Measurements from ENCODE around the gene CAMK1G. TPM values are rescaled to one million over a fixed set of nuclear protein-coding genes. Genes with fewer than 3 reads are reported as not detected.

The CAMK1G gene
- total and polyA plus RNA-seq, 10 of the 15 experiments (the other 5 are each of a cell fraction or from before 2014, with no cell fraction given), result 0.18 to 0.20 TPM; not detected in 8

GRCh38 chr1:209542585-209542984 is 40.9 kb upstream of the CAMK1G start (continued):
- no peak for TF ChIP-seq BMI1 (IDR thresholded peaks at IDR 0.05; ENCODE audit: borderline replicate concordance)
- TF ChIP-seq SMARCA5 (IDR thresholded peaks at IDR 0.05), result no peak
- no peak for TF ChIP-seq SMAD5 (IDR thresholded peaks at IDR 0.05; ENCODE audit: low read depth)
- TF ChIP-seq CHD4 (IDR thresholded peaks at IDR 0.05), result no peak
- TF ChIP-seq RCOR1 (conservative IDR thresholded peaks at IDR 0.05; ENCODE audit: low read depth, low read length), result no peak
- TF ChIP-seq SP1 (IDR thresholded peaks at IDR 0.05; ENCODE audit: low read depth, low read length), result no peak
- TF ChIP-seq RFX5 (IDR thresholded peaks at IDR 0.05; ENCODE audit: low read depth, low read length), result no peak
- no peak for TF ChIP-seq FOXK2 (IDR thresholded peaks at IDR 0.05)
- no peak for TF ChIP-seq NBN (IDR thresholded peaks at IDR 0.05)
- TF ChIP-seq MYB (IDR thresholded peaks at IDR 0.05; ENCODE audit: borderline replicate concordance, low read depth, low read length), result no peak
- TF ChIP-seq YBX1 (IDR thresholded peaks at IDR 0.05), result no peak
- no peak for TF ChIP-seq ATF3 (IDR thresholded peaks at IDR 0.05; ENCODE audit: borderline replicate concordance, extremely low read depth, low read depth, low read length)
- TF ChIP-seq SMC3 (IDR thresholded peaks at IDR 0.05; ENCODE audit: borderline replicate concordance, low read length), result no peak
- TF ChIP-seq CEBPB (IDR thresholded peaks at IDR 0.05; ENCODE audit: borderline replicate concordance in 1 of 2, low read depth in 2 of 2, low read length in 2 of 2), result no peak

GRCh38 chr1:209544098-209544497 is 39.4 kb upstream of the CAMK1G start:
- Histone ChIP-seq H3K9ac (ENCODE audit: control insufficient read depth, insufficient read depth, low read length) (no peak overlapping the region), H4K20me1 (ENCODE audit: control insufficient read depth, insufficient read depth) (no peaks in the 10 kb centered on the region; the same call in 1 of the 2 replicates), H3K36me3 (ENCODE audit: control insufficient read depth in 2 of 2, insufficient read depth in 2 of 2, low read length in 1 of 2) (no peaks in the 10 kb centered on the region), H3K4me3 (no peak overlapping the region), H3K4me2 (ENCODE audit: control insufficient read depth, insufficient read depth) (no peak overlapping the region), H3K4me1 (ENCODE audit: control insufficient read depth, insufficient read depth, low read length) (no peaks in the 10 kb centered on the region), H2AFZ (ENCODE audit: control insufficient read depth, low read depth, low read length) (no peak overlapping the region), H3K9me3 (replicated peaks; ENCODE audit: control insufficient read depth, insufficient read depth, low read length) (no peaks in the 10 kb centered on the region), H3K27me3 (replicated peaks in 1 of 2; ENCODE audit: control insufficient read depth in 2 of 2, insufficient read depth in 2 of 2, low read length in 1 of 2) (no peaks in the 10 kb centered on the region), H3K79me2 (ENCODE audit: control insufficient read depth, insufficient read depth, low read length) (no peaks in the 10 kb centered on the region), H3K27ac (ENCODE audit: control insufficient read depth, insufficient read depth) (no peak overlapping the region)
- DNase-seq (ENCODE audit: low read depth, low spot score) (no peak), ATAC-seq (no peak), FAIRE-seq (no peak)
- POLR2A ChIA-PET, result no interaction called here
- 0% methylated on average over 2 of the region's 2 CpGs for WGBS (ENCODE audit: insufficient coverage, insufficient replicate concordance, low lambda C conversion rate, missing lambda C conversion rate)
- BruUV-seq (replicated peaks), result no TSS peak
- SMC1A ChIA-PET (ENCODE audit: uncharacterized antibody, unreplicated experiment), result no interaction called here
- in situ Hi-C loops (cut with MboI), result no loop called here
- RAD21 ChIA-PET (ENCODE audit: unreplicated experiment), result no interaction called here
- CTCF ChIA-PET, result interaction anchor here (0.7 kb wide), 1 partner anchor 303 kb away, joined by 3 read pairs; no protein-coding TSS in a partner anchor
- intact Hi-C loops (cut with micrococcal nuclease; ENCODE audit: unreplicated experiment), result no loop called here
- TF ChIP-seq MXI1 (IDR thresholded peaks at IDR 0.05; ENCODE audit: low read depth, low read length), result no peak
- TF ChIP-seq ZNF592 (IDR thresholded peaks at IDR 0.05), result no peak
- no peak for TF ChIP-seq HDGF (IDR thresholded peaks at IDR 0.05)
- no peak for TF ChIP-seq PML (IDR thresholded peaks at IDR 0.05; ENCODE audit: low read length)
- no peak for TF ChIP-seq BACH1 (IDR thresholded peaks at IDR 0.05; ENCODE audit: borderline replicate concordance)
- no peak for TF ChIP-seq BCL3 (IDR thresholded peaks at IDR 0.05; ENCODE audit: borderline replicate concordance, insufficient read depth, low read depth, low read length, poor library complexity, severe bottlenecking)
- TF ChIP-seq SMC3 (IDR thresholded peaks at IDR 0.05; ENCODE audit: borderline replicate concordance, low read length), result no peak
- TF ChIP-seq YY1 (IDR thresholded peaks at IDR 0.05; ENCODE audit: low read depth, low read length), result no peak
- no peak for TF ChIP-seq POU2F2 (IDR thresholded peaks at IDR 0.05; ENCODE audit: borderline replicate concordance, low read depth, low read length)

All from GM12878 (cell line).